ENCODE measurements around the gene VEZT. TPM values are rescaled to one million over a fixed set of nuclear protein-coding genes. Genes with fewer than 3 reads are reported as not detected.

VEZT gene
- polyA plus RNA-seq, 1 donor from 2014 or later = 219 TPM

DNA sequence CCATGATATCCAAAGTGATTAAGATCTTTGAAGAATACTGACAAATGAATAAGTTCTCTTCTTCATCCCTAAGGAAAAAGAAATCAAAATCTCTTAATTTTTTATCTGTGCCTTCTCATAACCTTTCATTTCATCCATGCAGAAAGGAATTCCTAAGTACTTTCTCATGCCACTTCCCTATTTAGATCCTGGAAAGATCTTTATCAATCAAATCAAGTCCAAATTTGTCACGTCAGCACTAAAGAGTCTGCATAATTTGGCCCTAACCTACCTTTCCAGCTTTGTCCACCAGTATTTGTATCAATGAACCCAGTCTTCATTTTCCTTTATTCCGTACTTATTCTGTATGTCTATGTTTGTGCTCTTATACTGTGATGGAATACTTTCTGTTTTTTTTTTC lies 41.2 kb downstream of the VEZT start:
- Histone ChIP-seq H3K9ac (ENCODE audit: low read length) (no peak overlapping the region), H3K4me3 (ENCODE audit: low read length) (no peak overlapping the region), H3K36me3 (ENCODE audit: insufficient read depth, low read length) (peaks cover 25% of the 10 kb centered on the region), H3K27me3 (ENCODE audit: insufficient read depth, low read depth, low read length) (no peaks in the 10 kb centered on the region), H3K9me2 (ENCODE audit: insufficient read depth, low read length) (no peaks in the 10 kb centered on the region), H4K20me1 (ENCODE audit: insufficient read depth) (no peaks in the 10 kb centered on the region), H3F3A (ENCODE audit: insufficient read depth, low read length, poor library complexity, severe bottlenecking) (no peaks in the 10 kb centered on the region), H3K27ac (ENCODE audit: low read length) (no peak overlapping the region), H3K9me3 (ENCODE audit: low read length) (no peaks in the 10 kb centered on the region), H3K79me2 (replicated peaks; ENCODE audit: insufficient read depth, low read length) (peaks cover 21% of the 10 kb centered on the region), H3K4me2 (ENCODE audit: low read length) (no peak overlapping the region), H2AFZ (ENCODE audit: low read depth, low read length) (no peak overlapping the region)
- TF ChIP-seq TAF1 (IDR thresholded peaks at IDR 0.05; ENCODE audit: low read depth) (no peak), POLR2AphosphoS5 (IDR thresholded peaks at IDR 0.05) (no peak), MXI1 (conservative IDR thresholded peaks at IDR 0.05; ENCODE audit: poor library complexity, severe bottlenecking) (no peak), SMC3 (conservative IDR thresholded peaks at IDR 0.05; ENCODE audit: poor library complexity) (no peak), EZH2 (IDR thresholded peaks at IDR 0.05; ENCODE audit: borderline replicate concordance, insufficient read depth, low read length, poor library complexity, severe bottlenecking) (no peak), EP300 (conservative IDR thresholded peaks at IDR 0.05; ENCODE audit: poor library complexity, severe bottlenecking) (no peak), RAD21 (conservative IDR thresholded peaks at IDR 0.05) (no peak)
- TF ChIP-seq, protein P1, sequence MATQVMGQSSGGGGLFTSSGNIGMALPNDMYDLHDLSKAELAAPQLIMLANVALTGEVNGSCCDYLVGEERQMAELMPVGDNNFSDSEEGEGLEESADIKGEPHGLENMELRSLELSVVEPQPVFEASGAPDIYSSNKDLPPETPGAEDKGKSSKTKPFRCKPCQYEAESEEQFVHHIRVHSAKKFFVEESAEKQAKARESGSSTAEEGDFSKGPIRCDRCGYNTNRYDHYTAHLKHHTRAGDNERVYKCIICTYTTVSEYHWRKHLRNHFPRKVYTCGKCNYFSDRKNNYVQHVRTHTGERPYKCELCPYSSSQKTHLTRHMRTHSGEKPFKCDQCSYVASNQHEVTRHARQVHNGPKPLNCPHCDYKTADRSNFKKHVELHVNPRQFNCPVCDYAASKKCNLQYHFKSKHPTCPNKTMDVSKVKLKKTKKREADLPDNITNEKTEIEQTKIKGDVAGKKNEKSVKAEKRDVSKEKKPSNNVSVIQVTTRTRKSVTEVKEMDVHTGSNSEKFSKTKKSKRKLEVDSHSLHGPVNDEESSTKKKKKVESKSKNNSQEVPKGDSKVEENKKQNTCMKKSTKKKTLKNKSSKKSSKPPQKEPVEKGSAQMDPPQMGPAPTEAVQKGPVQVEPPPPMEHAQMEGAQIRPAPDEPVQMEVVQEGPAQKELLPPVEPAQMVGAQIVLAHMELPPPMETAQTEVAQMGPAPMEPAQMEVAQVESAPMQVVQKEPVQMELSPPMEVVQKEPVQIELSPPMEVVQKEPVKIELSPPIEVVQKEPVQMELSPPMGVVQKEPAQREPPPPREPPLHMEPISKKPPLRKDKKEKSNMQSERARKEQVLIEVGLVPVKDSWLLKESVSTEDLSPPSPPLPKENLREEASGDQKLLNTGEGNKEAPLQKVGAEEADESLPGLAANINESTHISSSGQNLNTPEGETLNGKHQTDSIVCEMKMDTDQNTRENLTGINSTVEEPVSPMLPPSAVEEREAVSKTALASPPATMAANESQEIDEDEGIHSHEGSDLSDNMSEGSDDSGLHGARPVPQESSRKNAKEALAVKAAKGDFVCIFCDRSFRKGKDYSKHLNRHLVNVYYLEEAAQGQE (IDR thresholded peaks at IDR 0.05; ENCODE audit: borderline replicate concordance) = no peak
- TF ChIP-seq, protein P2, sequence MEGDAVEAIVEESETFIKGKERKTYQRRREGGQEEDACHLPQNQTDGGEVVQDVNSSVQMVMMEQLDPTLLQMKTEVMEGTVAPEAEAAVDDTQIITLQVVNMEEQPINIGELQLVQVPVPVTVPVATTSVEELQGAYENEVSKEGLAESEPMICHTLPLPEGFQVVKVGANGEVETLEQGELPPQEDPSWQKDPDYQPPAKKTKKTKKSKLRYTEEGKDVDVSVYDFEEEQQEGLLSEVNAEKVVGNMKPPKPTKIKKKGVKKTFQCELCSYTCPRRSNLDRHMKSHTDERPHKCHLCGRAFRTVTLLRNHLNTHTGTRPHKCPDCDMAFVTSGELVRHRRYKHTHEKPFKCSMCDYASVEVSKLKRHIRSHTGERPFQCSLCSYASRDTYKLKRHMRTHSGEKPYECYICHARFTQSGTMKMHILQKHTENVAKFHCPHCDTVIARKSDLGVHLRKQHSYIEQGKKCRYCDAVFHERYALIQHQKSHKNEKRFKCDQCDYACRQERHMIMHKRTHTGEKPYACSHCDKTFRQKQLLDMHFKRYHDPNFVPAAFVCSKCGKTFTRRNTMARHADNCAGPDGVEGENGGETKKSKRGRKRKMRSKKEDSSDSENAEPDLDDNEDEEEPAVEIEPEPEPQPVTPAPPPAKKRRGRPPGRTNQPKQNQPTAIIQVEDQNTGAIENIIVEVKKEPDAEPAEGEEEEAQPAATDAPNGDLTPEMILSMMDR (IDR thresholded peaks at IDR 0.05; ENCODE audit: poor library complexity, severe bottlenecking) = no peak

DNA sequence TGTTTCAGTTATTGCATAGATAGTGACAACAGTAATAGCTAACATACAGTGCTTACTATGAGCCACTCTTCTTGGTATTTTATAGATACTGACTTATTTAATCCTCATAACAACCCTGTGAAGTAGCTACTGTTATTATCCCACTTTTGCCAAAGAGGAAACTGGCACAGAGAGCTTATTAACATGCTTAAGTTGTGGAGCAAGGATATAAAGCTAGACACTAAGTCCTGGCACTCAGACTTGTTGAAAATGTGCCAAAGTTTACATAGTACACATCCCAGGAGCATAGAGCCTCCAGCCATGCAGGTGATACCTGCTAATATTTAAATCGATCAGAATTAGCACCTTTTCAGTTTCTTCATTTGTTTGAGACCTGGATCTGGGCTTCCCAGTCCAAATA lies 41.8 kb downstream of the VEZT start:
- no peak overlapping the region for H3K4me2 ChIP-seq (ENCODE audit: low read length)
- no peaks in the 10 kb centered on the region for H3K27me3 ChIP-seq (ENCODE audit: insufficient read depth, low read depth, low read length)
- H3K79me2 ChIP-seq (replicated peaks; ENCODE audit: insufficient read depth, low read length) = peaks cover 18% of the 10 kb centered on the region
- no peaks in the 10 kb centered on the region for H3K9me3 ChIP-seq (ENCODE audit: low read length)
- no peaks in the 10 kb centered on the region for H3K9me2 ChIP-seq (ENCODE audit: insufficient read depth, low read length)
- H3K9ac ChIP-seq (ENCODE audit: low read length) = no peak overlapping the region
- no peak overlapping the region for H3K4me3 ChIP-seq (ENCODE audit: low read length)
- no peaks in the 10 kb centered on the region for H3F3A ChIP-seq (ENCODE audit: insufficient read depth, low read length, poor library complexity, severe bottlenecking)
- H3K27ac ChIP-seq (ENCODE audit: low read length) = no peak overlapping the region
- TF ChIP-seq, protein P1 (IDR thresholded peaks at IDR 0.05; ENCODE audit: borderline replicate concordance) = no peak
- TF ChIP-seq MXI1 (conservative IDR thresholded peaks at IDR 0.05; ENCODE audit: poor library complexity, severe bottlenecking) = no peak
- TF ChIP-seq SMC3 (conservative IDR thresholded peaks at IDR 0.05; ENCODE audit: poor library complexity) = no peak
- no peak for TF ChIP-seq EP300 (conservative IDR thresholded peaks at IDR 0.05; ENCODE audit: poor library complexity, severe bottlenecking)
- no peak for TF ChIP-seq TAF1 (IDR thresholded peaks at IDR 0.05; ENCODE audit: low read depth)
- TF ChIP-seq EZH2 (IDR thresholded peaks at IDR 0.05; ENCODE audit: borderline replicate concordance, insufficient read depth, low read length, poor library complexity, severe bottlenecking) = no peak
- TF ChIP-seq POLR2AphosphoS5 (IDR thresholded peaks at IDR 0.05) = no peak
- TF ChIP-seq RAD21 (conservative IDR thresholded peaks at IDR 0.05) = no peak
- TF ChIP-seq, protein P2 (IDR thresholded peaks at IDR 0.05; ENCODE audit: poor library complexity, severe bottlenecking) = no peak
- no peak overlapping the region for H2AFZ ChIP-seq (ENCODE audit: low read depth, low read length)
- no peaks in the 10 kb centered on the region for H4K20me1 ChIP-seq (ENCODE audit: insufficient read depth)
- peaks cover 30% of the 10 kb centered on the region for H3K36me3 ChIP-seq (ENCODE audit: insufficient read depth, low read length)
